Measurements from ENCODE around the gene GPR18.
A peak's percentile ranks its signal among the peaks of the same experiment; 100 is the strongest.
"Not testable (repeated sequence)": the region's sequence is repeated elsewhere in the genome, so short reads cannot be mapped to it uniquely, and the experiment has no call there.

Gene GPR18

DNA sequence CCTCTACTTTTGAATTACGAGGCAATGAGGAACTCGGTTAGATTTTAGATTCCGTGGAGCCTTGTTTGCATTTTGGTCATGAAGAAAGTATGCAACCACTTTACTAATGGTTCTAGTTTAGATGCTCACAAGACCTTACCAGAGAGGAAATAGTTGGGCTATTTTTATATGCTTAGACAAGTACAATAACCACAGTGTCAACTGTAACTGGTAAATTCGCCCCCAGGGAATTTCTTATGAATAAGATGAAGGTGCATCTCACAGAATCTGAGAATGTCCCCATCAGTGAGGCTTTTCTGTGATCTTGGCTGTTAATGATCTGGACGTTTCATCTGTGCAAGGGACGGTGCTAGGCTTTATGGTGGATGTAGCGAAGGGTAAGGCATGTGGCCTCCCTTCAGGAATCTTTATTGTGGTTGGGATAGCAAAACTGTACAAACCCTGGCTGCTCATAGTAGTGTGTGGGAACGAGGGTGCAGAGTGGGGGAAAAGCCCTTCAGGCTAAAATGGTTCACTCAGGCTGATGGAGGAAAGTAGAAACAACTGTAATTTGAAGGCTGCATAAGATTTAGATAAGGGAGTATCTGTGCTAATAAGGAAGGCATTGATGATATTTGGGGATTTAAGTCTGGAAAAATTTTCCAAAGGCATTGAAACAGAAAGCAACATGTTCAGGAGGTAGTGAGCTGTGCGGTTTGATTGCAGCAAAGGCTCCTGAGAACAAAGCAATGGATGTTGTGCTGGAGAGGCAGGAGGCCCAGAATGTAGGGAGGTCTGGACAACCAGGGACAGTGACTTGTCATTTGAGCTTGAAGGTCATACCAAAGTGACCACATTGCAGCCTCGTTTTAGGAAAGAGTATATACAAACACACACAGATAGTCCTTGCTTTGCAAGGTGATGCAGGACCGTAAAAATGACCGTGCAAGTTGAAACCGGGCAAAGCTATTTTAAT is 29.2 kb downstream of the GPR18 start:
- no peak for DNase-seq (ENCODE audit: low read depth)

DNA sequence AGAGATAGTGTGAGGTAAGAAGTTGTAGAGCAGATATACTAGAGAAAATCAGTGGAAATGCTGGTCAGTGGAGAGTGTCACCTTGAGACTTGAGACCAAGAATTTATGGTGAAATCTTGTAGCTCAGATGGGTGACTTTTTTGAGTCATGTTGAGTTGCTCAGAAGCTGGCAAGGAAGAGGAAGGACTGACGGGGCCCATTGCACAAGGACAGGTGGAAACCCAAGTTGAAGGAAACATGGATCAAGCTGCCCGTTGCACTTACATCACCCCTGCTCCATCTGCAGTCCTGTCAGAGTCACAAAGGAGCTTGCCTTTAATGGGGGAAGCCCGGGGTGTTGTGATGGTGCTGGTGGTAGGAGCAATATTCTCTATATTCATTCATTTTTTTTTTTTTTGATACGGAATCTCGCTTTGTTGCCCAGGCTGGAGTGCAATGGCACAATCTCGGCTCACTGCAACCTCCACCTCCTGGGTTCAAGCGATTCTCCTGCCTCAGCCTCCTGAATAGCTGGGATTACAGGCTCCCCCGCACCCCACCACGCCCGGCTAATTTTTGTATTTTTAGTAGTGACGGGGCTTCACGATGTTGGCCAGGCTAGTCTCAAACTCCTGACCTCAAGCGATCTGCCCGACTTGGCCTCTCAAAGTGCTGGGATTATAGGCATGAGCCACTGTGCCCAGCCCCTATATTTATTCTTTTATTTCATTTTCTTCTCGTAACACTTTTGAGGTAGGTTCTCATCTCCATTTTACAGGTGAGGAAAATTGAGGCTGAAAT is 30.1 kb downstream of the GPR18 start:
- DNase-seq (ENCODE audit: low read depth) = no peak

DNA sequence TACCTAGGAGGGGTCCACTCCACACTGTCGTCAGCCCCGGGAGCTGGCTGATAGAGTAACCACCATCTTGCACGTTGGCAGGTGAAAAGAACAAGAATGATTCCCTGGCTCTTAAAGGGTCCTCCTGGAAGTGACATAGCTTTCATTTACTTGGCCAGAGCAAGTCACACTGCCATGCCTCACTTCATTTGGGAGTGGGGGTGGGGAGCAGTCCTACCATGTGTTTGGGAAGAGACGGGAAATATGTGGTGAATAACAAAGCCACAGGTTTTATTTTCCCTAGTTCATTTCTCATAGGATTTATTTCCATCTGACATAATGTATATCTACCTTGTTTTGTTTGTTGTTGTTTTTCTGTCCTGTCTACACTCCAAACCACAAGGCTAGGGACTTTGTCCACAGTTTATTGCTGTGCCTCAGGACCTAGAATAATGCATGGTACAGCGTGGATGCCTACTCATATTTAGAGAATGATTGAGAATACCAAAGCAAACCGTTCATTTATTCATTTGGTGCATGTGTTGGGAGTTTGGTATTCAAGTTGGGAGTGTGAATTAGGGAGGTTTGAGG is 30.8 kb downstream of the GPR18 start:
- DNase-seq (ENCODE audit: low read depth) = no peak

DNA sequence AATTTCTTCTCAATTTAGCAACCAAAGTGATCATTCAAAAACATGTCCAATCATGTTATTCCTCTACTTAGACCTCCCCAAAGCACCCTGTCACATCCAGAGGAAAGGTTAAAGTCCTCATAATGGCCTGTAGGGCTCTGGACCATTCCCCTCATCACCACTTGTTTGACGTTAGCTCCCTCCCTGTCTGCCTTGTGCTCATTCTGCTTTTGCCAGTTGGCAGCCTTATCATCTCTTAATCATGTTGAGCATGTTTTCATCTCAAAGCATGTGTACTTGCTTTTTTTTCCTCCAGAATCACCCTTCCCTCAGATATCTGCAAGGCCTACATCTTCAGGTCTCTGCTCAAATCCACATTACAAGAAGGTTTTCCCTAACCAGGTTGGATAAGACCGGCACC is 31.7 kb downstream of the GPR18 start:
- DNase-seq (ENCODE audit: low read depth) = no peak

DNA sequence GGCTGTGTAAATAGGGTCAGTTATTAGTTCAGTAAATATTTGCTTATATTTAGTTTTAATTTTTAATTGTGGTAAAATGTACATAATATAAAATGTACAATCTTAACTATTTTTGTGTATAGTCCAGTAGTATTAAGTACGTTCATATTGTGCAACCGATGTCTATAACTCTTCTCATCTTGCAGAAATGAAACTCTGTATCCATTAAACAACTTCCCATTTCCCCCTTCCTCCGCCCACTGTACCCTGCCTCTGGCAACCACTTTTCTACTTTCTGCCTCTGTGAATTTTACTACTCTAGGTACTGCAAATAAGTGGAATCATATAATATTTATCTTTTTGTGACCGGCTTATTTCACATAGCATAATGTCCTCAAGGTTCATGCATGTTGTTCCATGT is 33.1 kb downstream of the GPR18 start:
- no peak for DNase-seq (ENCODE audit: low read depth)

DNA sequence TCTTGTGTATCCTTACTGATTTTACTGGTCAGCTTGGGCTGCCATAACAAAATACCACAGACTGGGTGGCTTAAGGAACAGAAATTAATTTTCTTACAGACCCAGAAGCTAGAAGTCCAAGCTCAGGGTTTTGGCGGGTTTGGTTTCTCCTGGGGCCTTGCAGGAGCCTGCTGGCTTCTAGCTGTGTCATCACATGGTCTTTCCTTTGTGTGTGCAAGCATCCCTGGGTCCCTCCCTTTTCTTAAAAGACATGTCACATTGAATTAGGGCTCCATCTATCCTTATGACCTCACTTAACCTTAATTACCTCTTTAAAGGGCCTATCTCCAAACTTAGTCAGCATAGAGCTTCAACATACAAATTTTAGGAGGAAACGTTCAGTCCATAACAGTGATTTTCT is 34.2 kb downstream of the GPR18 start:
- DNase-seq (ENCODE audit: low read depth) = no peak

DNA sequence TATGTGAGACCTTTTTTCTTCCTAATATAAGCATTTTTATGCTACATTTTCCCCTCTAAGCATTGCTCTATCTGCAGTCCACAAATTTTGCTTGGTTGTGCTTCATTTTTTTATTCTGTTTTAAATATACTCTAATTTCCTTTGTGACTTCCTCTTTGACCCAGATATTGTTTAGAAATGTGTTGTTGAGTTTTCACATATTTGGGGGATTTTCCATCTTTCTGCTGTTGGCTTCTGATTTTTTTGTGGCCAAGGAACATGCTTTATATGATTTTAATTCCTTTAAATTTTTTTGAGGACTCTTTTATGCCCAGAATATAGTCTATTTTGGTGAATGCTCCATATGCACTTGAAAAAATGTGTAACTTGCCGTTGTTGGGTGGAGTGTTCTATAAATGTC is 34.6 kb downstream of the GPR18 start:
- DNase-seq (ENCODE audit: low read depth) = no peak

DNA sequence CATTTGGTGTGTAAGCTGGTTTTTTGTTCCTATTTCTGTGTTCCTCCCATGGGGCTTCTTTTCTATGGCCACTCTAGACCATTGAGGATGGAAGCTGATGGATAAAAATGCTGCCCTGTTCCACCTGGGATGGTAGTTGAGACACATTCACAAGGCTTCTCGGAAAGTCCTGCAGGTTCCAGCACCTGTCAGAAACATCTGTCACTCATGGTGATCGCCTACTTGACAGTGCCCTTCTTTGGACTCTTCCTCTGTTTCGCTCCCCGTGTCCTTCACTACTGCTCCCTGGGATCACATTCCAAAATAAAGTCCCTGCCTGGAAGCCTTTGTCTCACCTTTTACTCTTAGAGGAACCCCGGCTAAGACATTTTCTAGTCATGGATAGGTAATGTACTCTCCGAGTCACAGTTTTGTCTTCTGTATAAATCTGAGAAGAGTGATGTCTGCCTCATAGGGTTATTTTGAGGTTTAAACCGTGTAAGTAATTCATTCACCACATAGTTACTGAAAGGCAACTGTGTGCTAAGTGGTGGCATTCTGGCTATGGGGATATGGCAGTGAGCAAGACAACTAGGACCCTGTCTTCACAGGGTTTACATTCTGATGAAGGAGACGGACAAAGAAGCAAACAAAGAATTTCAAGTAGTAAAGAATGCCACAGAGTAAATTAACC is 36.5 kb downstream of the GPR18 start:
- no peak for DNase-seq (ENCODE audit: low read depth)

DNA sequence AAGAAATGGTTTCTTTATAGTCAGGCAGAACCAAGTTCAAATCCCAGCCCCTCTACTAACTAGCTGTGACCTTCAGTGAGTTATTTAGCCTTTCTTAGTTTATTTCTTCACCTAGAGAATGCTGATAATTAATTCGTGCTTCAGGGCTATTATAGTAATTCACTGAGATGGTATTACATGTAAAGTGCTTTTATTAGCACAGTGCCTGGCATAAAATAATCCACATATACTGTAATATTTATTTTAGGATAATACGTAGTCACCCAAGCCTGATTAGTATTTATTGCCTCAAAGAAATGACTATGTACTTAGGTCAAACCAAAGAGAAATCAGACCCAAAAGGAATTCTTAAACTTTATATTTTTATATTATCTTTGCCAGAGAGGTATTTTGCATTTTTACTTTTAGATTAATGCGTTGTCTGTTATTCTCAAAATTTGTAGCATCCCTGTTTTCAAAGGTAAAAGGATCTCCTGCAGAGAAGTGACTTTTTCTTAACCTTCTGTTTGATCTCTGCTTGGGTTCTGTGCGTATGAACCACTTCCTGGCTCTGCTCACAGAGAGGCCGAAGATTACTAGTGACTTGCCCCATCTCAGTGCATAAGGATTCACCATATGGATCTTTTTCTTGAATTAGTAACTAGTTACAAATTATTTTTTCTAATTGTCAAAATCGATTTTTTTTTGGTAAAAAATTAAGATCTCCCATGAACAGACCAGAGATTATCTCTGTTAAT is 37.8 kb downstream of the GPR18 start:
- no peak for DNase-seq (ENCODE audit: low read depth)

DNA sequence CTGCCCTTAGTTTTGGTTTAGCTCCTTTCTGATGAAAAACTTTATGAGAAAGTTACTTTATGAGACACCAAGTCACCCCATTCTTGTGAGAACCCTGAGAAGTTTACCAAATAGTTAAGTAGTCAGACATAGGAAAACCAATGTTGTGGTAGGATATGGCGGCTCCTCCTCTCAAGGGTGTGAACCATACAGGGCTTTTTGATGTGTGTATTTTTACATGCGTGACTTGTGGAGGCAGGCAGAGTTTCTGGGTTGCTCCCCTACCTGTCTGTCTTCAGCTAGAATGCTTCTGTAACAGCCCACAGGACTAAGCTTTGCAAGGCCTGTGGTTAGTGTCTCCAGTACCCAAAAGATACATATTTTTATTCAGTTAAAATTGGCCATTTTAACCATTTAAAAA is 39.2 kb downstream of the GPR18 start:
- peak; percentile 49 for DNase-seq (ENCODE audit: low read depth)

DNA sequence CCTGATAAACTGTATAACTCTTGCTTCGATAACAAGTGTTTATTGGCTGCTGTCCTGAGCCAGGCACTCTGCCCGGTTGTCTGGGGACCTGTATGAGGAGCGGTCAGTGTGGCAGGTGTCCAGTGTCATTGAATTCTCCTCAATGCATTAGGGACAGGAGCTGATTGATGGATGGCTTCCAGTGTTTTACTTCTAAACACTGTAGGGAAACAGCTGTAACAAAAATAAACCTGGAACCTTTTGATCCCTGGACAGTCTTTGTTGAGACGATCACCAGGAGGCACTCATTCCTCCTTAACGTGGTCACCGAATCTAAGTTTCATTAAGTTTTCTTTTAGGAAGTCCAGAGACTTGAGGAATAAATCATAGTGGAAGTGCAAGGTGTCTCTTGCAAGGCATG is 39.6 kb downstream of the GPR18 start:
- DNase-seq (ENCODE audit: low read depth) = no peak

DNA sequence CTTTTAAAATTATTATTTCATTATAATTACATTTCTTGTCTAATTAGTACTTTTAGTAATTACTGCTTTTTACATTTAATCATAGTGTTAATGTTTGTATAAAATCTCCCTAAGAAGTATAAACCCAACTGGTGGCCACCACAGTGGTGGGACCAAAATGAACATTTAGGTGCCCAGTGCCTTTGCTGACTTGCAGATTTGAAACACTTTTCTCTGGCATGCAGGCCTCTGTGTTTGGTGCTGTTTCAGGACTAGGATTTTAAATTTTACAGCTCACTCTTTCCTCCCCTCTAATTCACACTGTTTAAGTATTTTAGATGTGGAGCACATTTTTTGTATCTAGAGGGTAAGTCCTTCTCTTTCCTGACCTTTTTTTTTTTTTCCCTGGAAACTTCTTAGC is 40.1 kb downstream of the GPR18 start:
- DNase-seq (ENCODE audit: low read depth) = no peak

DNA sequence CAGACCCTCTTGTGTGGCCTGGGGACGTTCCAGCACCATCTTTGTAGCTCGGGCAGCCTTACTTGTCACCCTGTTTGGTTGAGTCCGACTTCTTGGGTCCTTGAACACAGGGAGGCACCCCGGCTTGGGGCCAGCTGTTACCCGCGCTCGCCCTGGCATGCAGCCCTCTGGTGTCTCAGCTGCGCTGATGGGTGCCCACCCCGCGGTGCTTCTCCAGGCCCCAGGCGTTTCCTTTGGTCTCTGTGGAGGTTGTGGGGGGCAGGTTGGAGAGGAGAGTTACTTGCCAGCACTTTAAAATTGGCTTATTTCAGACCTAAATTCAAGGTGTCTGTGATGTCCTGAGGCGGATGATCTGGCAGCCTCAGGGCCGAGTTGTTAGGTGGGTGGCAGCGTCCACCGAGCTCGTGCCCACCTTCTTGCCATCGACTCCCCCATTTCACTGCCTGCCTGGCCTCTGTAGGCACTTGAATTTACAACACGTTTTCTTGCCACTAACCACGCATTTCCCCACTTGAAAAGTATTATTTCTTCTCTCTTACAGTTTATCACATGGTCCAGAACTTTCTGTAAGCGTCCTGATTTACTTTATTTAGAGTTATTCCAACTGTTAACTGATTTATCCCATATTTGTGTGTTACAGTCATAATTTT is 40.6 kb downstream of the GPR18 start:
- DNase-seq (ENCODE audit: low read depth) = no peak

DNA sequence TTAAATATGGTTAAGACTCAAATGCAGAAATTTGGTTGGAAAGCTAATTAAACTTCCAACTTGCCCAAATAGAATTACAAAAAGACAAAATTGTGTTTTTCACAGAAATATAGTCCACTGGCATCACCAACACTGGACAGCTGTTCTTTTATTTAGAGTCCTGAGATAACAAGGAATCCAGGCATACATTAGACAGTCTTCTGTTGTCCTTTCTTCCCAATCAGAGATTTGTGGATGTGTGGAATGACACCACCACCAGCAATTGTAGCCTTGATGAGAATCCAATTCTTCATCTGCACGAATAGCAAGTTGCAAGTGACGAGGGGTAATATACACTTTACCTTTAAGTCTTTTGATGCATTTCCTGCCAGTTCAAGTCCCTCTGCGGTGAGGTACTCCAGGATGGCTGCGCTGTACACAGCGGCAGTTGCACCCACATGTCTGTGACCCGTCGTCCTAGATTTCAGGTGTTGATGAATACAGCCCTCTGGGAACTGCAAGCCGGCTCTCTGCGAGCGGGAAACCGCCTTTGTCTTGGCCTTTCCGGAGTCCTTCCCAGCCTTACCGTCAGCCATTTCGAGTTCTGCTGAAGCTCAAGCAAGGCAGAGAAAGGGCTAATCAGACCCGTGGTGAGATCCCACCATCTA is 42.9 kb downstream of the GPR18 start:
- peak; percentile 35 for DNase-seq (ENCODE audit: low read depth)

DNA sequence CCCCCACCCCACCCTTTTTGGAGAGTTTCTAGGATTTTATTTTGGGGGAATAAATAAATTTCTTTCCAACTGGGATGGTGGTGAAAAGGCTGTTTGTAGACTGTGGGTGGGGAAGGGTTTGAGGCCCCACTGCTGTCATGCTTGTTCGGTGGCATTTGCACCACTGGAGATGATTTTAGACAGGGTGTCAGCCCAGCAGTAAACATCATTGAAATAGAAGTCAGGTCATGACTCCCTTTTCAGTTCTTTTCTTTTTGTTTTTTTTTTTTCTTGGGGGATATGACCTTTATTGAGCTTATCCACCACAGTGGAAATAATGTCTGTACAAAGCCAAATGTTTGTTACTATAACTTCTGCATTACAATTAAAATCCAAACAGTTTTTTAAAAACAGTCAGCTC is 43.4 kb downstream of the GPR18 start:
- DNase-seq (ENCODE audit: low read depth) = no peak

DNA sequence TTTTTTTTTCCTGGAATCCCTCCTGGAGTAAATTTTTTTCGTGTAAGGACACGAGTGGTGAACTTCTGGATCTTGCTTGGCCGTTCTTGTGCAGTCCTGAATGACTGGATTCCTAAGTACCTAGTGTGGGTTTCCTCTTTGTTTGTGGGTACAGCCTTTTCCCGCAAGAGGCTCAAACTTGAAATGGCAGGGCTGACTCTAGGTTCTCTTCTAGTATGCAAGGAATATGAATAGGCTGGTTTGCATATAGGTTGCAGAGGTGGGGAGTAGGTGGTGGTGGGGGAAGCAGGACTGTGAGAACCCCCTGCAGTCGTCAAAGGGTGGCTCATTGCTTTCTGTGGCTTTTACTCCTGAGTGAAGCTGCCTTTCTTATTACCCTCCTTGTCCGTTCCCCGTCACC is 43.9 kb downstream of the GPR18 start:
- peak; percentile 29 for DNase-seq (ENCODE audit: low read depth)

DNA sequence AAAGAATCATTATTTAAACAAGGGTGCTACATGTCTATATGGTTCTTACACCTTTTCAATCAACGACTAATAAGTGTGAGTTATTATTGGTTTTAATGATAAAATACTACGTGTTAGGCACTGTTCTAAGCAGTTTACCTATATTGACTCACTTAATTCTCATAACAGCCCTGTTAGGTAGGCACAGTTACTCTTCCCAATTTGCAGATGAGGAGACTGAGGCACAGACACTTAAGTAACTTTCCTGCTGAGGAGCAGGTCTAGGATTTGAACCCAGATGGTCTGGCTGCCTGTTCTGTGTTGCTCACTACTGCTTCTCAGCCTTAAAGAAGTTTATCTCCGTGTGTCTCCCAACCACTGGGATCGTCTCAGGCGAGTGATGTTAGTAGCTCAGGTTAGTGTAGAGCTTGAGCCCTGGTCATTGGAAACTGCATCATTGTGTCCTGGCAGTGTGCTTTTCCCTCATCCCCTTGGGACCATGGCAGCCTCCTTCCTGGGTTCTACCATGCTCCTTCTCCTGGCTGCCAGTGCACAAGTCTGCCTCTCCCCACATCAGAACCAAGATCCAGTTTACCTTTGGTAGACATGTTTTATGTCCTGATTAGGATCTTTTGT is 46.7 kb downstream of the GPR18 start:
- no peak for DNase-seq (ENCODE audit: low read depth)

DNA sequence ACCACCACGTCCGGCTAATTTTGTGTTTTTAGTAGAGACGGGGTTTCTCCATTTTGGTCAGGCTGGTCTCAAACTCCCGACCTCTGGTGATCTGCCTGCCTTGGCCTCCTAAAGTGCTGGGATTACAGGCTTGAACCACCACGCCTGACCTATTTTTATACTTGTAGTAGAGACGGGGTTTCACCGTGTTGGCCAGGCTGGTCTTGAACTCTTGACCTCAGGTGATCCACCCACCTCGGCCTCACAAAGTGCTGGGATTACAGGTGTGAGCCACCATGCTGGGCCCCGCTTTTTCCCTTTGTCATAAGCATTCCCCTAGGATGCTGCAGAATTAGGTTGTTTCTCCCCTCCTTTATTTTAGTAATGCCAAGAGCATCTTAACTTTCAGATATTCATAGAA is 47.6 kb downstream of the GPR18 start:
- DNase-seq (ENCODE audit: low read depth) = not testable (repeated sequence)

DNA sequence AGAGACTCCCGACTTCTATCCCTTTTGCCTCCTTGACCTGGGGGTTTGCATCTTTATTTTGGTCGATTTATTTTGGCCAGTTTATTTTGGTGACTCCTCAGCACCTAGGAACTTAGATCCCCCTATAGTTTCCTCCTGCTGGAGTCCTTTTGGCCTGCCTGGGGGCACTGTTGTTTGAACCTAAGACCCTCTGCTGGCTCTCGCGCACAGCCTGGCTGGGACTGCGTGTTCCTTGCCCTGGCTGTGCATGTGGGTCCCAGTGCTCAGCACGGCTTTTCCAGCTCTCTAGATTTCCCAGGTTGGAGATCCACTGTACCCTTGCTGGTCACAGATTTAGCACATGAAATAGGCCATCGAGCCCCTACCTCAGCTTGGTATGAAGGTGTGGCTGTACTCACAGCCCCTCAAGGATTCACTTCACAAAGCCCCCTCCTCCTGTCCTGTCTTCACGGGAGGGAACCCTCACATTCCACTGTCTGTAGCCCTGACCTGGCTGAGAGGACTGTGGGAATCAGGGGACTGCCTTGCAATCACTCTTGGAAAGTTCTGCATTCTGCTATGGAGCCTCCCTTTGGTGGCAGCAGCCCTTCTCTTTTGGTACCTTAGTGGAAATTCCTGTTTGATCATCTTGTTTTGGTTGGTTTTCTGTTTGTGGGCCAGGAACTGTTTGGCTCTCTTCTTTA is 49.2 kb downstream of the GPR18 start:
- no peak for DNase-seq (ENCODE audit: low read depth)

DNA sequence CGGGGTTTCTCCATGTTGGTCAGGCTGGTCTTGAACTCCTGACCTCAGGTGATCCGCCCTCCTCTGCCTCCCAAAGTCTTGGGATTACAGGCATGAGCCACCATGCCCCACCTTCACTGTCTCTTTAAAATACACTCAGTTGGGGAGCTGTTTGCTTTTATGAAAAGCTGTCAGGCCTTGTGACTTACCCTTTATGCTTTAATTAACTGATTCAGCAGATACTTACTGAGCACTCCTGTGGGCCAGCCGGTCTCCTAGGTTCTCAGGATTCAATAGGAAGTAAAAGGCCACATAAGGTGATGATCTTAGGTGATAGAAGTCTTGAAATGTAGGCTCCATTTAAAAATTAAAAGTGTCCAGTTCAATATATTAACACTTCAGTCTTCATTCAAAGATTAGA is 50.0 kb downstream of the GPR18 start:
- no peak for DNase-seq (ENCODE audit: low read depth)
